ENCODE data around the gene TSPAN18. TPM values are rescaled to one million over a fixed set of nuclear protein-coding genes. Genes with fewer than 3 reads are reported as not detected.

Gene TSPAN18
- total and polyA plus RNA-seq, 10 of the 15 experiments (the other 5 are each of a cell fraction or from before 2014, with no cell fraction given), result 0.02 to 0.77 (median 0.13) TPM; not detected in 1

GRCh38 chr11:44973632-44974401 is 247.1 kb downstream of the TSPAN18 start:
- Histone ChIP-seq H3K4me1 (ENCODE audit: control insufficient read depth, insufficient read depth, low read length) (no peaks in the 10 kb centered on the region), H3K9me3 (replicated peaks; ENCODE audit: control insufficient read depth, insufficient read depth, low read length) (no peaks in the 10 kb centered on the region), H3K79me2 (ENCODE audit: control insufficient read depth, insufficient read depth, low read length) (no peaks in the 10 kb centered on the region), H4K20me1 (ENCODE audit: control insufficient read depth, insufficient read depth) (no peaks in the 10 kb centered on the region), H2AFZ (ENCODE audit: control insufficient read depth, low read depth, low read length) (no peak overlapping the region), H3K4me2 (ENCODE audit: control insufficient read depth, insufficient read depth) (no peak overlapping the region), H3K4me3 (no peak overlapping the region), H3K9ac (ENCODE audit: control insufficient read depth, insufficient read depth, low read length) (no peak overlapping the region), H3K36me3 (ENCODE audit: control insufficient read depth in 2 of 2, insufficient read depth in 2 of 2, low read length in 1 of 2) (no peaks in the 10 kb centered on the region), H3K27me3 (replicated peaks in 1 of 2; ENCODE audit: control insufficient read depth in 2 of 2, insufficient read depth in 2 of 2, low read length in 1 of 2) (no peaks in the 10 kb centered on the region; a peak in 1 of 4 replicates), H3K27ac (ENCODE audit: control insufficient read depth, insufficient read depth) (no peak overlapping the region)
- ChIA-PET RAD21 (ENCODE audit: unreplicated experiment) (no interaction called here), SMC1A (ENCODE audit: uncharacterized antibody, unreplicated experiment) (no interaction called here), POLR2A (no interaction called here), CTCF (no interaction called here)
- no peak for DNase-seq (ENCODE audit: low read depth, low spot score)
- ATAC-seq, result no peak
- intact Hi-C loops (cut with micrococcal nuclease; ENCODE audit: unreplicated experiment) (no loop called here), in situ Hi-C loops (cut with MboI) (no loop called here)
- BruUV-seq (replicated peaks), result no TSS peak
- no peak for FAIRE-seq
- 21% methylated on average over 13 of the region's 13 CpGs for WGBS (ENCODE audit: insufficient coverage, insufficient replicate concordance, low lambda C conversion rate, missing lambda C conversion rate)
- TF ChIP-seq BCL3 (IDR thresholded peaks at IDR 0.05; ENCODE audit: borderline replicate concordance, insufficient read depth, low read depth, low read length, poor library complexity, severe bottlenecking), result no peak
- no peak for TF ChIP-seq ZNF384 (IDR thresholded peaks at IDR 0.05; ENCODE audit: borderline replicate concordance, low read depth, low read length)
- TF ChIP-seq CTCF (IDR thresholded peaks at IDR 0.05 in 2 of 3, conservative IDR thresholded peaks at IDR 0.05 in 1 of 3; ENCODE audit: control insufficient read depth in 2 of 3, extremely low read depth in 1 of 3, insufficient read depth in 1 of 3, low read depth in 3 of 3, low read length in 3 of 3), result no peak
- TF ChIP-seq NR2C2 (IDR thresholded peaks at IDR 0.05; ENCODE audit: borderline replicate concordance, control insufficient read depth, insufficient read length, low read depth), result no peak
- TF ChIP-seq LARP7 (IDR thresholded peaks at IDR 0.05), result no peak
- TF ChIP-seq SPI1 (IDR thresholded peaks at IDR 0.05; ENCODE audit: borderline replicate concordance, insufficient read depth, low read depth, low read length), result no peak
- no peak for TF ChIP-seq IKZF2 (IDR thresholded peaks at IDR 0.05)
- no peak for TF ChIP-seq ELK1 (IDR thresholded peaks at IDR 0.05; ENCODE audit: low read depth, low read length)
- no peak for TF ChIP-seq SIX5 (IDR thresholded peaks at IDR 0.05; ENCODE audit: low read depth, low read length, severe bottlenecking)
- no peak for TF ChIP-seq SRF (IDR thresholded peaks at IDR 0.05; ENCODE audit: low read depth in 2 of 2, low read length in 2 of 2)
- no peak for TF ChIP-seq TARDBP (IDR thresholded peaks at IDR 0.05; ENCODE audit: borderline replicate concordance)
- TF ChIP-seq NFIC (IDR thresholded peaks at IDR 0.05; ENCODE audit: low read depth, low read length), result no peak
- TF ChIP-seq PRDM15 (CRISPR knock-in tag; IDR thresholded peaks at IDR 0.05), result no peak
- no peak for TF ChIP-seq POLR2AphosphoS2 (IDR thresholded peaks at IDR 0.05; ENCODE audit: low read depth, low read length)
- TF ChIP-seq TCF12 (IDR thresholded peaks at IDR 0.05; ENCODE audit: low read depth, low read length), result no peak
- no peak for TF ChIP-seq POLR2A (IDR thresholded peaks at IDR 0.05; ENCODE audit: low read depth, low read length)
